Measurements from ENCODE around the gene C1QC. TPM values are rescaled to one million over a fixed set of nuclear protein-coding genes. Genes with fewer than 3 reads are reported as not detected.

The C1QC gene
- total RNA-seq, 1 donor from 2014 or later, result not detected

GRCh38 chr1:22680726-22681125 is 37.3 kb downstream of the C1QC start:
- DNase-seq (ENCODE audit: low spot score, unreplicated experiment), result no peak
- Mint-ChIP-seq H3K9me3 (ENCODE audit: low read depth) (no peaks in the 10 kb centered on the region), H3K27ac (no peak overlapping the region), H3K36me3 (ENCODE audit: insufficient read depth) (no peaks in the 10 kb centered on the region), H3K4me3 (ENCODE audit: low read depth) (no peak overlapping the region), H3K4me1 (ENCODE audit: low read depth) (peaks cover 7% of the 10 kb centered on the region), H3K27me3 (peaks cover 19% of the 10 kb centered on the region)
- no peak for TF ChIP-seq CTCF (IDR thresholded peaks at IDR 0.05; ENCODE audit: unreplicated experiment)

- no peak for DNase-seq (ENCODE audit: low spot score, unreplicated experiment)
- no peaks in the 10 kb centered on the region for H3K36me3 Mint-ChIP-seq (ENCODE audit: insufficient read depth)
- peaks cover 23% of the 10 kb centered on the region for H3K27me3 Mint-ChIP-seq
- no peak overlapping the region for H3K4me3 Mint-ChIP-seq (ENCODE audit: low read depth)
- no peak for TF ChIP-seq CTCF (IDR thresholded peaks at IDR 0.05; ENCODE audit: unreplicated experiment)
- H3K9me3 Mint-ChIP-seq (ENCODE audit: low read depth), result no peaks in the 10 kb centered on the region
- no peak overlapping the region for H3K27ac Mint-ChIP-seq
- peaks cover 10% of the 10 kb centered on the region for H3K4me1 Mint-ChIP-seq (ENCODE audit: low read depth)
Observed at GRCh38 chr1:22681556-22682276, 38.3 kb downstream of the C1QC start.

GRCh38 chr1:22683547-22683946 is 40.1 kb downstream of the C1QC start:
- no peaks in the 10 kb centered on the region for H3K36me3 Mint-ChIP-seq (ENCODE audit: insufficient read depth)
- H3K27ac Mint-ChIP-seq, result no peak overlapping the region

GRCh38 chr1:22685591-22686059 is 42.2 kb downstream of the C1QC start:
- H3K4me3 Mint-ChIP-seq (ENCODE audit: low read depth), result no peak overlapping the region
- no peaks in the 10 kb centered on the region for H3K9me3 Mint-ChIP-seq (ENCODE audit: low read depth)
- DNase-seq (ENCODE audit: low spot score, unreplicated experiment), result no peak
- H3K36me3 Mint-ChIP-seq (ENCODE audit: insufficient read depth), result no peaks in the 10 kb centered on the region
- H3K4me1 Mint-ChIP-seq (ENCODE audit: low read depth), result peaks cover 10% of the 10 kb centered on the region
- no peak for TF ChIP-seq CTCF (IDR thresholded peaks at IDR 0.05; ENCODE audit: unreplicated experiment)
- H3K27me3 Mint-ChIP-seq, result peaks cover 31% of the 10 kb centered on the region
- H3K27ac Mint-ChIP-seq, result no peak overlapping the region

More at GRCh38 chr1:22683547-22683946, 40.1 kb downstream of the C1QC start:
- Mint-ChIP-seq H3K27me3 (peaks cover 28% of the 10 kb centered on the region), H3K4me3 (ENCODE audit: low read depth) (no peak overlapping the region), H3K4me1 (ENCODE audit: low read depth) (peaks cover 10% of the 10 kb centered on the region), H3K9me3 (ENCODE audit: low read depth) (no peaks in the 10 kb centered on the region)
- no peak for TF ChIP-seq CTCF (IDR thresholded peaks at IDR 0.05; ENCODE audit: unreplicated experiment)
- no peak for DNase-seq (ENCODE audit: low spot score, unreplicated experiment)

- DNase-seq (ENCODE audit: low spot score, unreplicated experiment), result no peak
- H3K4me3 Mint-ChIP-seq (ENCODE audit: low read depth), result no peak overlapping the region
- peaks cover 28% of the 10 kb centered on the region for H3K27me3 Mint-ChIP-seq
- TF ChIP-seq CTCF (IDR thresholded peaks at IDR 0.05; ENCODE audit: unreplicated experiment), result no peak
- H3K4me1 Mint-ChIP-seq (ENCODE audit: low read depth), result peaks cover 10% of the 10 kb centered on the region
- no peak overlapping the region for H3K27ac Mint-ChIP-seq
- H3K9me3 Mint-ChIP-seq (ENCODE audit: low read depth), result no peaks in the 10 kb centered on the region
- H3K36me3 Mint-ChIP-seq (ENCODE audit: insufficient read depth), result no peaks in the 10 kb centered on the region
Observed at GRCh38 chr1:22687191-22687590, 43.8 kb downstream of the C1QC start.
